Measurements from ENCODE around the gene RHPN2. TPM values are rescaled to one million over a fixed set of nuclear protein-coding genes. Genes with fewer than 3 reads are reported as not detected.
A peak's percentile ranks its signal among the peaks of the same experiment; 100 is the strongest.
"Not testable (repeated sequence)": the region's sequence is repeated elsewhere in the genome, so short reads cannot be mapped to it uniquely, and the experiment has no call there.

Gene RHPN2
- total RNA-seq, 1 experiment from 2014 or later, result 10.0 TPM

DNA sequence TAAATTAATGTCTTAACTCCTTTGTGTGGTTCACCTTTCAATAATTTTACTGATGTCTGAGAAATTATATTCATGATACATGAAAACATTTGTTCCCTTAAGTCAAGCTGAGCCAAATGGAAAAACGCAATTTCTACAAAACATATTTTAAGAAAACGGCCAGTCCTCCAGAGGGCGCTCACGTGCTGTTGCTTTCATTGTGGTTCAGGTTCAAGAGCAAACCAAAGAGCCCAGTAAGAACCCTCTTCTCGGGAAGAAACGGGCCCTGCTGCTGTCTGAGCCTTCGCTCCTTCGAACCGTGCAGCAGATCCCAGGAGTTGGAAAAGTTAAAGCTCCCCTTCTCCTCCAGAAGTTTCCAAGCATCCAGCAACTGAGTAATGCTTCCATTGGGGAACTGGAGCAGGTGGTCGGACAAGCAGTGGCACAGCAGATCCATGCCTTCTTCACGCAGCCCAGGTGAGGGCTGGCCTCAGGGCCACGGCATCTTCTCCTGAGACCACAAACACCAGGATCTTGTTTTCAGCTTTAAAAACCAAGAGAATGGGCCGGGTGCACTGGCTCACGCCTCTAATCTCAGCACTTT lies 88.4 kb downstream of the RHPN2 start:
- peak; percentile 51 for DNase-seq (ENCODE audit: low read depth)

DNA sequence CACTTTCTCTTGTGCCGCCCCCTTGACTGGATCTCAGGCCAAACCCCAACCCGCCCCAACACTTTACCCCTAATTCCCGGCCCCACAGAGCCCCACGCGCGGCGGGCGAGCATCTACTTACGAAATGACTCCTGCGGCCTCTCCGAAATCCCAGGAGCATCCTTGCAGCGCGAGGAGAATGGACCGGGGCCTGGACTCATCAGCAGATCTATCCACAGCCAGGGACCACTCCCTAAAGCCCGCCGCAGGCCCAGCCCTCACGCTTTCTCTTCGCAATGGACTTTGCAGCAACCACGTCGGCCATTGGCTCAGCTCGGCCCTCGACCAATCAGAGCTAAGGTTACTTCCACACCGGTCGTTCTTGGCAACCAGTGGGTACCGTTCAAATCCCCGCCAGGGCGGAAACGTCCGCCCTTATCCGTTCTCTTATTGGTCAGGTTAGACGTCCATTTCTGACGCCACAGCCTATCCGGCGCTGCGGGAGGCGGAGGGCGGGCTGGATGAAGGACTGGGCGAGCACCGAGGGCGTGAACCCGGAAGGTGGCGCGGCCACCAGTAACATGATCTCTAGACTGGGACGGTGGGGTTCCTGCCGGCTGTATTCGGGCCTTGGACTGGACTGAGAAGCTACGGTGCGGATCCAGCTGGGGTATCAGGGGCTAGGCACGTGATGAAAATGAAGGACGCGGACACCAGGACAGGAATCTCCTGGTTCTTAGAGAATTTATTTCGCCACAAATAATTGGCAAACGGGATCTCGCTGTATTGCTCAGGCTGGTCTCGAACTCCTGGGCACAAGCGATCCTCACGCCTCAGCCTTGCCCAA lies 92.8 kb downstream of the RHPN2 start, which contains the start of the genes CEP89 and FAAP24:
CEP89 (minus strand) TSS at position 244 of the 826 bp plus-strand sequence; CDS start at position 160, 84 bp downstream.
FAAP24 (plus strand) TSS at position 528 of the 826 bp plus-strand sequence. CDS start 955 bp downstream, outside the sequence.
- DNase-seq (ENCODE audit: low read depth), result peak; percentile 99

DNA sequence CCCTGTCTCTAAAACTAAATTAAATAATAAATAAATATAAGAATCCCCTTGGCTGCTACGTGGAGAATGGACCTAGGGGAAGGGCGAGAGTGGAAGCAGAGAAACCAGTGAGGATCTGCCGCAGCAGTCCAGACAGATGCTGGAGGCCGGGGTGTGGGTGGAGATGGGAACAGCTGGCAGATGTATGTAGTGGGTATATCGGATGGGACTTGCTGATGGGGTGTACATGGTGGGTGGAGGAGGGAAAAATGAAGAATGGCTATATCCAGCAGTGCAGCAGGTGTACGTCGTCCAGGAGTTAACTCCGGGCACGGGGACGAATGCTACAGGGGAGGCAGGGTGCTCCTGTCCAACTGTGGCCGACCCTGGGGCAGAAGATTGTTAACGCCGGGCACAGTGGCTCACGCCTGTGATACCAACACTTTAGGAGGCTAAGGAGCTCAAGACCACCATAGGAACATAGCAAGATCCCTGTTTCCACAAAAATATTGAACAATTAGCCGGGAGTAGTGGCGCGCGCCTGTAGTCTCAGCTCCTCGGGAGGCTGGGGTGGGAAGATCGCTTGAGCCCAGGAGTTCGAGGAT lies 93.6 kb downstream of the RHPN2 start:
- no peak for DNase-seq (ENCODE audit: low read depth)

DNA sequence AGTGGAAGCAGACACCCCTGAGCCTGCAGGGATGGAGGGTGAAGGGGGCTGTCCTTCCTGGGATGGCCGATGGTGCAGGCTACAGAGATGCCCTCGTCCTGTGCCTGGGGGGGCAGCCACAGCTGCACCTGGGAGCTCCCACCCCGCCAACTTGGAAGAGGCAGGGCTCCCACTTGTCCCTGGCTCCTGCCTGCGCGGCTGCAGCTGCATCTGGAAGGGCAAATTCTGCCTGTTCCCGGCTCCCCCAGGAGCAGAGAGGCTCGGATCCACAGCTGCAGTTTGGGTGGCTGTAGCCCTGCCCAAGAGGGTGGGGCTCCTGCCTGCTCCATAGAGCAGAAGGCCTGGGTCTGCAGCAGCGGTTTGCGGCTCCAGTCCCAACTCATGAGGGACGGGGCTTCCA lies 95.1 kb downstream of the RHPN2 start:
- no peak for DNase-seq (ENCODE audit: low read depth)

DNA sequence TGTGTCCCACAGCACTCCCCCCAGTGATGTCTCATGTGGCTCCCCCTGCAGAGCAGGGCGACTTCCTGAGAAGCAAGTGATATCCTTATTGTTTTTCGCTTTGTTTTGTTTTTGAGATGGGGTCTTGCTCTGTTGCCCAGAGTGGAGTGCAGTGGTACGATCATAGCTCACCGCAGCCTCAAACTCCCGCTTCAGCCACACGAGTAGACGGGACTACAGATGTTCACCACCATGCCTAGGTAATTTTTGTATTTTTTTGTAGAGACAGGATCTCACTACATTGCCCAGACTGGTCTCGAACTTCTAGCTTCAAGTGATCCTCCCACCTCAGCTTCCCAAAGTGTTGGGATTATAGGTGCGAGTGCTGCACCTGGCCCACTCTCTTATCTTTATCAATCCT lies 97.9 kb downstream of the RHPN2 start:
- no peak for DNase-seq (ENCODE audit: low read depth)

DNA sequence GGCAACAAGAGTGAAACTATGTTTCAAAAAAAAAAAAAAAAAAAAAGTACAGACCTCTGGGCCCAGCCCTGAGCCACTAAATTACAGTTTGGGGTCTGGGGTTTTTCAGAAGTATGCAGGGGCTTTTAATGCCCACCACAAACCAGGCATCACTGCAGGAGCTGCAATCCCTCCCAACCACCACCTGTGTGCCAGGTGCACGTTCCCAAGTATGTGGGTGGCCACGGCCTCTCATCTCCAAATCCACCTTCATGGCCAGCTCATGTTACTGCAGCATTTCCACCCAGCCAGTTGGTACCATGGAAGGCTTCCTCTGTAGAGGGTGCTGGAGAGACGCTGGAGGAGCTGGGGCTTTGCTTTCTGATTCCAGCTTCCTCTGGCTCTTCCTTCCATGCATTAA lies 119.4 kb downstream of the RHPN2 start:
- no peak for DNase-seq (ENCODE audit: low read depth)

DNA sequence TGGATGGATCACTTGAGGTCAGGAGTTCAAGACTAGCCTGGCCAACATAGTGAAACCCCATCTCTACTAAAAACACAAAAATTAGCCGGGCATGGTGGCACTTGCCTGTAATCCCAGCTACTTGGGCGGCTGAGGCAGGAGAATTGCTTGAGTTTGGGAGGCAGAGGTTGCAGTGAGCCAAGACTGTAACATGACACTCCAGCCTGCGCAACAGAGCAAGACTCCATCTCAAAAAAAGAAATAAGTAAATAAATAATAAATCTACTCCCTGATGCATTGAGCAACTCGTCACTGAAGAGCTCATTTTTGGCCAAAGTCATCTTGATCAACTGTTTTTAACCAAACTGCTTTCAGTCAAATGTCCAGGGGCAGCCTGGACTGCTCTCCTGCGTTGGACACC lies 123.4 kb downstream of the RHPN2 start:
- not testable (repeated sequence) for DNase-seq (ENCODE audit: low read depth)

DNA sequence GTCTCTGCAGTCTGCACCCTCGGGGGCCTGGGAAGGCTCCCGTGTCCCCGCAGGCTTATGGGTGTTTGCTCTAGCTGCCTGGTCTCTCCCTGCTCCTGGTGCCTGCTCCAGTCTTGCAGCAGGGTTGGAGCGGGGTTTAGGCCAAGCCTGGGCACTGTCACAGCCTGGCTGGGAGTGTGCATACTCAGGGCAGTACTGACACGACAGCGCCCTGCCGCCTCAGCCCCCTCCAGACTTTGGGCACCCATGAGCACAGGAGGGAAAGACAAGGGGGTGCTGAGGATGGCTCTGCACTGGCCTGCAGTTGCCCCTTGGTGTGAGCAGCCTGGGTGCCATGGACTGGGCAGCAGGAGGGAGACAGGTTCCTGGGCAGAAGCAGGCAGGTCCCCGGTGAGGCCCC lies 128.6 kb downstream of the RHPN2 start:
- DNase-seq (ENCODE audit: low read depth), result no peak

DNA sequence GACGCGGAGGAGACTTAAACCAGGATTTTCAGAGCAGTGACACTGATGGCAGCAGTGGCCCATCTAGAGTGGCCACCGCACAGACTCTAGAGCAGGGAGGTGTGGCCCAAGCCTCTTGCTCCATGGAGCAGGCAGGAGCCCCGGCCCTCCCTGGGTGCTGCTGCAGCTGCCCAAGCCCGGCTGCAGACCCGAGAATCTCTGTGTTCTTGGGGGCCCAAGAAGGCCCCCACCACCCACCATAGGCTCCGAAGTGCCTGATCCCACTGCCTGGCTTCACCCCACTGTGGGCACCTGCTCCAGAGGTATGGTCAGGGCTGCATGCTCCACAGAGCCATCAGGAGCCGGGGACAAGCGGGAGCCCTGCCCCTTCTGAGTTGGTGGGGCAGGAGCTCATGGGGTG lies 129.1 kb downstream of the RHPN2 start:
- DNase-seq (ENCODE audit: low read depth), result no peak

DNA sequence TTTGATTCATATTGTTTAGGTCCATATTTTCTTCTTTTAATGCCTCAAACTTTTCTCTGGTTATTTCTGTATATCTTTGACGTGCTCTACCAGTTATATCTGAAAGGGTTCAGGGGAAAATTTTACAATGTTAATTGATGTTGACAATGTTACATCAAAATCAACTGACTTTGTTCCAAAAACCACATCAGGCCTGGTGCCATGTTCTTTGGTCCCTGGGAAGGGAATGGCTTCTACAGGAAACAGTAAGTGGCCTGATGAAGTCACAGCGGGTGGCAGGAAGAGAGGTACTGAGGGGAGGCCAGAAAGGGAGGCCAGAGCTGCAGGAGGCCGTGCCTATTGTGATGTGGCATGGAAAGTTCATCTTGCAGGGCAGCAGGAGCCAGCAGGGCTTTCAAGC lies 131.1 kb downstream of the RHPN2 start:
- no peak for DNase-seq (ENCODE audit: low read depth)

DNA sequence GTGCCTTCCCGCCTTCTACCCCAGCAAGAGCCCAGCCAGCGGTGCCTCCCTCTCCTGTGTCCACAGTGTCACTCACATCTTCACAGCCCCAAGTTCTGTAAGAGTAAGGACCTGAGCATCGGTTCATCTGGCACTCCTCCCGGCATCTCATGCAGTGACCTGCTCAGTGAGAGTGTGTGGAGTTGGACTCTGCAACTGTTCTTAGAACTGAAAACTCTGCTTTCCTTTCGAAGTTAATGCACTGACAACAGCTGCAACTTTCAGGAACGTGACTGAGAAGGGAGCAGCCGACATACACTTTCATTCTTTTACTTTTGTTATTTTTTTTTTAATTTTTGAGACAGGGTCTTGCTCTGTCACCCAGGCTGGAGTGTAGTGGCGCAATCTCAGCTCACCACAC lies 134.1 kb downstream of the RHPN2 start:
- DNase-seq (ENCODE audit: low read depth), result no peak

DNA sequence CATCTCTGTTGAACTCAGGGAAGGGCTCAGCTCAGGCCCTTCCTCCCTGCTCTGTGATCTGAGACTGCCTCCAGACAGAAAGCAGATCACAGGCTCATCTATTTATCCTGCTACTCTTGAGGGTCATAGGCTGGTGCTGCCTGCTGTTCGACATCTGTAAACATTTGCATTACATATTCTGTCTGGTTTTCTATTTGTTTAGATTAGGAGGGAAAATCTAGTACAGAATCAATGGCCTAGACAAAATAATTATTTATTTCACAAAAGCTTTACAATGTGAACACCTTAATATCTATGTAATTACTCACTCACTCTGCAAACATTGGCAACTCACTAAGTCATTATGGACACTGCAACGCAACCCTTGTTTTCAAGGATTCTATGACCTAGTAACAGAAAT lies 135.9 kb downstream of the RHPN2 start:
- no peak for DNase-seq (ENCODE audit: low read depth)

Other genes with a start within 250 kb of the RHPN2 start
- gene SLC7A9, start 195.1 kb downstream of the RHPN2 start, total RNA-seq (2014; rRNA removed; shearing (Covaris generic)), result not detected in 2 replicates
- gene CEP89, start 92.9 kb downstream of the RHPN2 start, total RNA-seq (2014; rRNA removed; shearing (Covaris generic)), result 21.0 and 22.9 TPM in 2 replicates
- 19.9 and 21.5 TPM in 2 replicates for gene FAAP24, start 92.6 kb downstream of the RHPN2 start, total RNA-seq (2014; rRNA removed; shearing (Covaris generic))
- 5.3 and 5.8 TPM in 2 replicates for gene GPATCH1, start 16.3 kb upstream of the RHPN2 start, total RNA-seq (2014; rRNA removed; shearing (Covaris generic))
- gene WDR88, start 67.2 kb upstream of the RHPN2 start, total RNA-seq (2014; rRNA removed; shearing (Covaris generic)), result not detected in 2 replicates
- 0.68 and 0.72 TPM in 2 replicates for gene LRP3, start 129.4 kb upstream of the RHPN2 start, total RNA-seq (2014; rRNA removed; shearing (Covaris generic))
- not detected in 2 replicates for gene SLC7A10, start 161.0 kb upstream of the RHPN2 start, total RNA-seq (2014; rRNA removed; shearing (Covaris generic))
- gene CEBPA, start 237.6 kb upstream of the RHPN2 start, total RNA-seq (2014; rRNA removed; shearing (Covaris generic)), result under 0.01 TPM in 1 of 2 replicates, not detected in the other